Activated T-helper 1 cell treated with anti-CD3 and anti-CD28 coated beads, Interleukin-12 subunit alpha, Interleukin-12 subunit beta, Interleukin-2, Interleukin-4 antibody, amounts not matched to agents 30 ng/mL and 10 ng/mL and 1 ng/mL, durations not matched to agents 14 hours and 24 hours and 36 hours (primary cell): ENCODE measurements around the gene CFAP210. TPM values are rescaled to one million over a fixed set of nuclear protein-coding genes. Genes with fewer than 3 reads are reported as not detected.
A peak's percentile ranks its signal among the peaks of the same experiment; 100 is the strongest.
"Not testable (repeated sequence)": the region's sequence is repeated elsewhere in the genome, so short reads cannot be mapped to it uniquely, and the experiment has no call there.

Source experiments
- DNase-seq: peaks from one replicate; pipeline ENCODE4 v3.0.0; 2021; ENCODE audit warnings: low spot score
- H3K27ac Mint-ChIP-seq: one replicate; pipeline ENCODE4 v1.8.0; 2021; ENCODE audit warnings: mild to moderate bottlenecking, mixed read lengths
- H3K27me3 Mint-ChIP-seq: one replicate; pipeline ENCODE4 v1.8.0; 2022; ENCODE audit warnings: mild to moderate bottlenecking, moderate library complexity, mixed read lengths; ENCODE audit not compliant: insufficient read depth
- H3K36me3 Mint-ChIP-seq: one replicate; pipeline ENCODE4 v1.8.0; 2021; ENCODE audit warnings: low read depth, mixed read lengths
- H3K4me1 Mint-ChIP-seq: one replicate; pipeline ENCODE4 v1.8.0; 2021; ENCODE audit warnings: low read depth, mixed read lengths
- H3K4me3 Mint-ChIP-seq: one replicate; pipeline ENCODE4 v1.8.0; 2021; ENCODE audit warnings: mild to moderate bottlenecking, moderate library complexity, mixed read lengths
- H3K9me3 Mint-ChIP-seq: one replicate; pipeline ENCODE4 v1.8.0; 2021; ENCODE audit warnings: mixed read lengths
- intact Hi-C: fragments of 100-400 bp; cut with micrococcal nuclease; formaldehyde crosslinking; loops from one replicate; pipeline ENCODE4 v1.15.1; 2024
- total RNA-seq: library from RNA; stranded (reverse); gene quantifications from 2 replicates; pipeline ENCODE4 v1.2.3, GENCODE V29; 2022

CFAP210 gene
- total RNA-seq, 1 donor from 2014 or later: not detected

DNA sequence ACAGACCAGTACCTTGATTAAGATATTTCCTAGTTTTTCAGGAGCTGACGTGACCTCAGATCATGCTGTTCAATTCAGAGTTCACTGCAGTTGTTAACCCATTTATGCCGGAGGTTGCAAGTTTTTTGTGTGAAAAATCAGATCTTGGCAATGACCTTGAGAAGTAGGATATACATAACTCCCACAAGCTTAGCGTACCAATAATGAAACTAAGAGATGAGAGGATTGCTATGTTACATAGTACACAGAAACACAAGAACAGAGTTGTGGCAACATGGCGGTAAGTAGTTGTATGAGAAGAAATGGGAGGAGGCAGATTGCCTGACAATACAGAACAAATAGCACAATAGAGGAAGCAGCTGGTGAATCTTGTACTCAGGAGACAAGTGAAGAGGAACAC lies 71.0 kb downstream of the CFAP210 start:
- no peaks in the 10 kb centered on the region for H3K9me3 Mint-ChIP-seq
- no peak for DNase-seq
- no peaks in the 10 kb centered on the region for H3K4me1 Mint-ChIP-seq
- H3K27ac Mint-ChIP-seq: peak overlapping the region; percentile 0
- no peak overlapping the region for H3K4me3 Mint-ChIP-seq
- peaks cover 47% of the 10 kb centered on the region for H3K36me3 Mint-ChIP-seq
- intact Hi-C loops: no loop called here
- no peaks in the 10 kb centered on the region for H3K27me3 Mint-ChIP-seq

DNA sequence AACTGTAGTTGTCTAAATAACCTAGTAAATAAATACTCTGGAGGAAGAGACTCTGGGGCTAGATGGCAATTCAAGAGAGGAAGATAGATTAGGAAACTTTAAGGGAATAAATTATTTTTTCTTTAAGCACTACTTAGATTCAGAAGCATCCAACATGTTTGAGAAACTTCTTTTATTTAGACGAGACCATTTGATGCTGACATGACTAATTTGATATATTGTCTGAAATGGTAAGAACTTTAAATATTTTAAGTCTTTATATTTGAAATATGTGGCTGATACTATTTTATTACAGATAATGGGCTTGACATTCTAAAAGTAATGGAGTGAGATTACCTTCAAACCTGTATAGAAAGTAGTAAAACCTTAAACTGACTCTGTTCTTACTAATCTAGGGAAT lies 73.7 kb downstream of the CFAP210 start:
- Mint-ChIP-seq H3K27ac (no peak overlapping the region), H3K36me3 (peaks cover 65% of the 10 kb centered on the region), H3K4me3 (no peak overlapping the region), H3K4me1 (no peaks in the 10 kb centered on the region), H3K9me3 (peaks cover 20% of the 10 kb centered on the region), H3K27me3 (no peaks in the 10 kb centered on the region)
- no peak for DNase-seq
- intact Hi-C loops: no loop called here

DNA sequence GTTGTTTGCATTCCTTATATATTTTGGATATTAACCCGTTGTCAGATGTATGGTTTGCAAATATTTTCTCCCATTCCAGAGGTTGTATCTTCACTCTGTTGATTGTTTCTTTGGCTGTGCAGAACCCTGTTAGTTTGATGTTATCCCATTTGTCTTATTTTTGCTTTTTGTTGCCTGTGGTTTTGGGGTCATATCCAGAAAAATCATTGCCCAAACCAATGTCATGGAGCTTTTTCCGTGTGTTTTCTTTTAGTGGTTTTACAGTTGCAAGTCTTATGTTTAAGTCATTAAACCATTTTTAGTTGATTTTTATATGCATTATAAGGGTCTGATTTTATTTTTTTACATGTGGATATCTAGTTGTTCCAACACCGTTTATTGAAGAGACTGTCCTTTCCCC lies 74.3 kb downstream of the CFAP210 start:
- peaks cover 65% of the 10 kb centered on the region for H3K36me3 Mint-ChIP-seq
- no peak overlapping the region for H3K27ac Mint-ChIP-seq
- no peak for DNase-seq
- H3K4me3 Mint-ChIP-seq: no peak overlapping the region
- H3K4me1 Mint-ChIP-seq: no peaks in the 10 kb centered on the region
- H3K9me3 Mint-ChIP-seq: peaks cover 24% of the 10 kb centered on the region
- intact Hi-C loops: no loop called here
- no peaks in the 10 kb centered on the region for H3K27me3 Mint-ChIP-seq

DNA sequence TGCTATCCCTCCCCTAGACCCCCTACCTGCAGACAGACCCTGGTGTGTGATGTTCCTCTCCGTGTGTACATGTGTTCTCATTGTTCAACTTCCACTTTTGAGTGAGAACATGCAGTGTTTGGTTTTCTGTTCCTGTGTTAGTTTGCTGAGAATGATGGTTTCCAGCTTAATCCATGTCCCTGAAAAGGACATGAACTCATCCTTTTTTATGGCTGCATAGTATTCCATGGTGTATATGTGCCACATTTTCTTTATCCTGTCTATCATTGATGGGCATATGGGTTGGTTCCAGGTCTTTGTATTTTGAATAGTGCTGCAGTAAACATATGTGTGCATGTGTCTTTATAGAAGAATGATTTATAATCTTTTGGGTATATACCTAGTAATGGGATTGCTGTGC lies 78.2 kb downstream of the CFAP210 start:
- H3K4me3 Mint-ChIP-seq, DNase-seq, H3K27ac Mint-ChIP-seq, intact Hi-C loops, H3K27me3 Mint-ChIP-seq, H3K4me1 Mint-ChIP-seq: not testable (repeated sequence)
- H3K36me3 Mint-ChIP-seq: peaks cover 74% of the 10 kb centered on the region
- H3K9me3 Mint-ChIP-seq: peaks cover 24% of the 10 kb centered on the region

DNA sequence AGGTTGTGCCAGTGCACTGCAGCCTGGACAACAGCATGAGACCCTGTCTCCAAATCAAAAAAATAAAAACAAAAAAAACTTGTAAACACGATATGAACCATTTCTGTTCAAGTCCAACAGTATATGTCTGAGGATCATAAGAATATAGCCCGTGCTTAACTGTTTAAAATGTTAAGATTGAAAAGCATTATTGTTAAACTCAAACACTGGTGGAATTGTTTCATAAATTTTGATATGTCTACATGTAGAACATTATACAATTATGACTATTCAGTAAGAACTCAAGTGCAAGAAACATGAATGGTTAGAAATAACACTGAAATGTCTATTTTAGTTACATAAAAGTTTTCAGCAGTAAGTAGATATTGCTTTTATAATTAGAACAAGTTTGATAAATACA lies 80.3 kb downstream of the CFAP210 start:
- peaks cover 75% of the 10 kb centered on the region for H3K36me3 Mint-ChIP-seq
- DNase-seq: no peak
- H3K27me3 Mint-ChIP-seq: no peaks in the 10 kb centered on the region
- no peak overlapping the region for H3K27ac Mint-ChIP-seq
- intact Hi-C loops: no loop called here
- peaks cover 24% of the 10 kb centered on the region for H3K9me3 Mint-ChIP-seq
- H3K4me3 Mint-ChIP-seq: no peak overlapping the region
- no peaks in the 10 kb centered on the region for H3K4me1 Mint-ChIP-seq

DNA sequence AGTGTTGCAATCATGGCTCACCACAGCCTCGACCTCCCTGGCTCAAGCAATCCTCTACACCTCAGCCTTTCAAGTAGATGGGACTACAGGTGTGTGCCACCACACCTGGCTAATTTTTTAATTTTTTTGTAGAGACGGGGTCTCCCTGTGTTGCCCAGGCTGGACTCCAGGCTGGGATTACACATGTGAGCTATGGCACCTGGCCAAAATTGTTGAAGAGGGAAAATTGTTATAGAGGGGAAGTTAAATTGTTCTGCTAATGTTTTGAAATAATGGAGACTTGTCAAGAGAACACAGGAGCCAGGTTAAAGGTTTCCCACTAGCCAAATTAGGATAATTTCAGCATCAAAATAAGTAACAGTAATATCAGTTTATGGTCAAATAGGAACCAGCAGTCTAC lies 84.9 kb downstream of the CFAP210 start:
- intact Hi-C loops: no loop called here
- DNase-seq: no peak
- Mint-ChIP-seq H3K9me3 (no peaks in the 10 kb centered on the region), H3K36me3 (peaks cover 50% of the 10 kb centered on the region), H3K27ac (no peak overlapping the region), H3K4me3 (no peak overlapping the region), H3K27me3 (no peaks in the 10 kb centered on the region), H3K4me1 (no peaks in the 10 kb centered on the region)

DNA sequence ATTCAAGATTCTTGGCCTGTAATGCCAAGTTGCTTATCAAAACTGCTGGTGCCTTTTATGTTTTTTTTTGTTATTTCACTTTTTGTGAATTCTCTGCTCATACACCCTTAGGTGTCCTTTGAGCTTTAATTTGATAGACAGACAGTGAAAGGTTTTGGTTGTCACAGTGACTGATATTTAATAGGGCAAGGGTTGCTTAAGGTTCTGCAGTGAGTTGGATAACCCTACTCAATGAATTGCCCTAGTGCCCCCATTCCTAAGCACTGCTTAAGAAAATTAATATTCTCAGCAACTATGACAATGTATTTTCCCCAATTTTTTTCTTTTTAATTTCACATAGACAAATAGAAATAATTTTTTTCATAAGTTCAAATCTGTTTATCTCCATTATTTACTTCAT lies 94.6 kb downstream of the CFAP210 start:
- H3K9me3 Mint-ChIP-seq: no peaks in the 10 kb centered on the region
- no peak overlapping the region for H3K4me3 Mint-ChIP-seq
- no peak overlapping the region for H3K27ac Mint-ChIP-seq
- intact Hi-C loops: no loop called here
- H3K4me1 Mint-ChIP-seq: peaks cover 6% of the 10 kb centered on the region
- H3K27me3 Mint-ChIP-seq: no peaks in the 10 kb centered on the region
- no peak for DNase-seq
- peaks cover 7% of the 10 kb centered on the region for H3K36me3 Mint-ChIP-seq

DNA sequence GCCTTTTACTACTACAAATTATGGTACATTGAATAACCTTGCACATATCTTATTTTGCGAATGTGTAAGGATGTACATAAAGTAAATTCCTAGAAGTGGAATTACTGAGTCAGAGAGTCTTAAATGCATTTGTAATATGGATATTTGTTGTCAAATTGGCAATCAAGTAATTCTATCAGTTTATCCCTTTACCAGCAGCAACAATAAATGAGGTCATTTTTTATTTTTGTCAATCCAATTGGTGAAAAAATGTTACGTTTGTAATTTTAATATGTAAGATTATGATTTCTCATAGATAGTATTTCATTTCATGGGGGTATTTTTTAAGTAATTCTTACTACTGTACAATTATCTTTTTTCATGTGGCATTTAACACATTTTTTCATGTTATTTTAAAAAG lies 95.2 kb downstream of the CFAP210 start:
- Mint-ChIP-seq H3K27ac (no peak overlapping the region), H3K9me3 (no peaks in the 10 kb centered on the region), H3K27me3 (no peaks in the 10 kb centered on the region), H3K4me3 (no peak overlapping the region), H3K4me1 (peaks cover 6% of the 10 kb centered on the region), H3K36me3 (peaks cover 5% of the 10 kb centered on the region)
- no peak for DNase-seq
- intact Hi-C loops: no loop called here

DNA sequence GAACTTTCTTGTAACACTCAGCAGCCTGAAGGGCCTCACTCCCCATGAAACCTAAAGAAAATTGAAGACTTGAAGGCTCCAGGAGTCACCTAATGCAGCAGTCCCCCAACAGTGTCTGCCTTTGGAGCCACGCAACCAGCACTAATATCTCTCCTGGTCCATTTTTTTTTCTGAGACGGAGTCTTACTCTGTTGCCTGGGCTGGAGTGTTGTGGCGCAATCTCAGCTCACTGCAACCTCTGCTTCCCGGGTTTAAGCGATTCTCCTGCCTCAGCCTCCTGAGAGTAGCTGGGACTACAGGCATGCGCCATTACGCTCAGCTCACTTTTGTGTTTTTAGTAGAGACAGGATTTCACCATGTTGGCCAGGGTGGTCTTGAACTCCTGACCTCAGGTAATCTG lies 97.7 kb downstream of the CFAP210 start:
- H3K36me3 Mint-ChIP-seq, intact Hi-C loops, H3K27me3 Mint-ChIP-seq, H3K4me3 Mint-ChIP-seq, H3K4me1 Mint-ChIP-seq, H3K27ac Mint-ChIP-seq, H3K9me3 Mint-ChIP-seq, DNase-seq: not testable (repeated sequence)

Other genes starting within 250 kb of the CFAP210 start
- gene BBS5, start 214.9 kb downstream of the CFAP210 start, total RNA-seq: 3.3 and 3.6 TPM in 2 replicates
- not detected in 2 replicates for gene KLHL41, start 184.7 kb downstream of the CFAP210 start, total RNA-seq
- 50.3 and 50.4 TPM in 2 replicates for gene FASTKD1, start 120.5 kb downstream of the CFAP210 start, total RNA-seq
- gene PPIG, start 110.1 kb downstream of the CFAP210 start, total RNA-seq: 54.2 and 56.3 TPM in 2 replicates
- 4.5 and 4.6 TPM in 2 replicates for gene PHOSPHO2, start 64 bp upstream of the CFAP210 start, total RNA-seq
- 5.2 and 11.6 TPM in 2 replicates for gene KLHL23, start 39.4 kb upstream of the CFAP210 start, total RNA-seq
- 101 and 107 TPM in 2 replicates for gene SSB, start 104.5 kb upstream of the CFAP210 start, total RNA-seq
- gene METTL5, start 130.5 kb upstream of the CFAP210 start, total RNA-seq: 92.0 and 92.1 TPM in 2 replicates
- gene UBR3, start 133.0 kb upstream of the CFAP210 start, total RNA-seq: 29.6 and 31.4 TPM in 2 replicates